Activated CD8-positive, alpha-beta T cell treated with anti-CD3 and anti-CD28 coated beads for 36 hours (primary cell): ENCODE results near the gene HSDL1. TPM values are rescaled to one million over a fixed set of nuclear protein-coding genes. Genes with fewer than 3 reads are reported as not detected.

Experiments
- ATAC-seq: fragments of 200-7000 bp; cut with Tn5 transposase; one replicate; pipeline ENCODE4 v1.10.0; 2021; ENCODE audit warnings: mild to moderate bottlenecking, moderate library complexity
- CTCF ChIA-PET: fragments of 350-600 bp; sonication (Branson Sonifier 250); formaldehyde crosslinking; loops from one replicate; lab custom pipeline; 2021; ENCODE audit warnings: antibody characterized with exemption; lab: Charles Lee
- POLR2A ChIA-PET: fragments of 350-600 bp; sonication (Branson Sonifier 250); formaldehyde crosslinking; loops from one replicate; lab custom pipeline; 2021; ENCODE audit warnings: antibody characterized with exemption; lab: Charles Lee
- DNase-seq: peaks from one replicate; pipeline ENCODE4 v3.0.0-alpha.2; 2020
- H3K27ac Mint-ChIP-seq: one replicate; pipeline ENCODE4 v1.8.0; 2021; ENCODE audit warnings: mild to moderate bottlenecking, mixed read lengths
- H3K27me3 Mint-ChIP-seq: one replicate; pipeline ENCODE4 v1.8.0; 2021; ENCODE audit warnings: mixed read lengths
- H3K36me3 Mint-ChIP-seq: one replicate; pipeline ENCODE4 v1.8.0; 2021; ENCODE audit warnings: low read depth, mixed read lengths
- H3K4me1 Mint-ChIP-seq: one replicate; pipeline ENCODE4 v1.8.0; 2021; ENCODE audit warnings: low read depth, mixed read lengths
- H3K4me3 Mint-ChIP-seq: one replicate; pipeline ENCODE4 v1.8.0; 2021; ENCODE audit warnings: mild to moderate bottlenecking, moderate library complexity, mixed read lengths
- H3K9me3 Mint-ChIP-seq: one replicate; pipeline ENCODE4 v1.8.0; 2021; ENCODE audit warnings: mixed read lengths
- intact Hi-C: fragments of 100-400 bp; cut with micrococcal nuclease; formaldehyde crosslinking; loops from one replicate; pipeline ENCODE4 v1.10.0; 2022
- total RNA-seq, 2 experiments: library from RNA; stranded (reverse); gene quantifications; one replicate each; pipeline ENCODE4 v1.2.3, GENCODE V29; 2021
- TF ChIP-seq, protein P1 (sequence below): fragments of 200-600 bp; IDR thresholded peaks from one replicate; pipeline ENCODE4 v1.8.0; 2022; ENCODE audit warnings: antibody characterized with exemption, mild to moderate bottlenecking

HSDL1 gene
- total RNA-seq, 2 experiments from 2014 or later, result 11.1 to 11.8 TPM

DNA sequence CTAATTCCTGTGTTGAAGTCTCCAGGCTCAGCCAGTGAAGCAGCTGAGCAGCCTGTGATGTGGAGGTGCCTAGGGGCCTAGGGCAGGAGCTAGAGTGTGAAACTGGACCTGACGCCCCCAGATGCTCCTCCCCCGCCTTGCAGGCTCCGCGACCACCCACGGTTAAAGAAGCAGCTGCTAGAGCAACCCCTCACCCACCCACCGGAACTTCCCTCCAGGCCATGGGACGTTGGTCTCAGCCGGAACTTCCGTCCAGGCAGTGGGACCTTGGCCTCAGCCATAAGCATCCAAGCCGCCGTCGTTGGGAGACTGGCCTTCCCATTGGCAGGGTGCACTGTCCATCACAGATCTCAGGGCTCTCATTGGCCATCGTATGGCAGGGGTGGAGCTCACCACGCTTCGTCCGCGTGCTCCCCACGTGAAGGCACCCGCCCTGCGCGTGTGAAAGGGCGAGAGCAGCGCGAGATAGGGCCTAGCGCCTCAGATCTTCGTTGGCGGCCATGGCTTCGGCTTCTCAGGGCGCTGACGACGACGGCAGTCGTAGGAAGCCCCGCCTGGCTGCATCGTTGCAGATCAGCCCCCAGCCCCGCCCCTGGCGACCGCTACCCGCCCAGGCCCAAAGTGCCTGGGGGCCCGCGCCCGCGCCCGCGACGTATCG lies 45.9 kb upstream of the HSDL1 start, which contains the start of gene ADAD2:
Gene ADAD2 (plus strand): TSS at position 427 of the 658 bp plus-strand sequence. CDS start 74 bp downstream, at position 501.
- ATAC-seq, result no peak
- ChIA-PET CTCF (interaction anchor here (1.0 to 7.8 kb wide), 2 partner anchors 16 to 103 kb away, joined by 4 to 102 read pairs; no protein-coding TSS in a partner anchor), POLR2A (interaction anchor here (1.0 kb wide), 1 partner anchor 13 kb away, joined by 3 read pairs; no protein-coding TSS in a partner anchor)
- peak; percentile 20 for DNase-seq
- H3K4me1 Mint-ChIP-seq, result peaks cover 16% of the 10 kb centered on the region
- H3K27ac Mint-ChIP-seq, result no peak within 1 kb of the TSS
- no peak within 1 kb of the TSS for H3K4me3 Mint-ChIP-seq
- TF ChIP-seq, protein P1, sequence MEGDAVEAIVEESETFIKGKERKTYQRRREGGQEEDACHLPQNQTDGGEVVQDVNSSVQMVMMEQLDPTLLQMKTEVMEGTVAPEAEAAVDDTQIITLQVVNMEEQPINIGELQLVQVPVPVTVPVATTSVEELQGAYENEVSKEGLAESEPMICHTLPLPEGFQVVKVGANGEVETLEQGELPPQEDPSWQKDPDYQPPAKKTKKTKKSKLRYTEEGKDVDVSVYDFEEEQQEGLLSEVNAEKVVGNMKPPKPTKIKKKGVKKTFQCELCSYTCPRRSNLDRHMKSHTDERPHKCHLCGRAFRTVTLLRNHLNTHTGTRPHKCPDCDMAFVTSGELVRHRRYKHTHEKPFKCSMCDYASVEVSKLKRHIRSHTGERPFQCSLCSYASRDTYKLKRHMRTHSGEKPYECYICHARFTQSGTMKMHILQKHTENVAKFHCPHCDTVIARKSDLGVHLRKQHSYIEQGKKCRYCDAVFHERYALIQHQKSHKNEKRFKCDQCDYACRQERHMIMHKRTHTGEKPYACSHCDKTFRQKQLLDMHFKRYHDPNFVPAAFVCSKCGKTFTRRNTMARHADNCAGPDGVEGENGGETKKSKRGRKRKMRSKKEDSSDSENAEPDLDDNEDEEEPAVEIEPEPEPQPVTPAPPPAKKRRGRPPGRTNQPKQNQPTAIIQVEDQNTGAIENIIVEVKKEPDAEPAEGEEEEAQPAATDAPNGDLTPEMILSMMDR, result no peak
- no peaks in the 10 kb centered on the region for H3K9me3 Mint-ChIP-seq
- H3K27me3 Mint-ChIP-seq, result no peaks in the 10 kb centered on the region
- intact Hi-C loops, result no loop called here
- peaks cover 3% of the 10 kb centered on the region for H3K36me3 Mint-ChIP-seq

DNA sequence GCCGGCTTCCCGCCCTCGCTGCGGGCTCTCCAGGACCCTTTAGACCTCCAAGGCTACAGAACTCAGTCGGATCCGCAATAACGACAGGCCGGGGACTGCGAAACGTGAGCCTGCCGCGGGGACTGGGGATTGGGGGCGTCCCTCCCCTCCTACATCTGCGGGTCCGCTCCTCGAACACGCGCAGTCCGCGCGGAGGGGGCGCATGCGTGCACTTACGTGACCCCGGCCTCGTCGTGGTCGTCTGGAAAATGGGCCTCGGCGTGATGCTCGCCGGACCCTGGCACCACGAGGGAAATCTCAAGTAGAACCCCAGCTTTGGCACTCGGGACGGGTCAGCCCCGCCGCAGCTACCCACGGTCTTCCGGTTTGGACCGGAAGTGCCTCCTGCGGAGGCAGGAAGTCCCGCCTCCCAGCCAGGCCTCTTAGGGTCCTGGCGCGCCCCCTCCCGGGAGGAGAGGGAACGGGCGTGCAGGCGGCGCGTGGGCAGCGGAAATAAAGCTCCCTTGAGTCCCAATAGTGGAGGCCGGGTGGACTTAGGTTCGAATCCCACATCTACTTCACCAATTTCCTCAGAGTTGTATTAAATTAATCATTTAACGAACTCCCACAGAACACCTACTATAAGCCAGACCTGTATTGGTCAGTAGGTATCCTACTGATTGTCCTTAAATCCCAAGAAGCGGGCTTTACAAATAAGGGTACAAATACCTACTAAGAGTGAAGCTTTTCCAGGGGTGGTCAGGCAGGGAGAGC lies 41.9 kb upstream of the HSDL1 start, which contains the start of gene TAF1C:
Gene TAF1C (minus strand): TSS at position 373 of the 753 bp plus-strand sequence. CDS start 2,069 bp downstream, outside the sequence.
- ATAC-seq (peak; percentile 98), DNase-seq (peak; percentile 97)
- TF ChIP-seq, protein P1, result peak; percentile 86
- CTCF ChIA-PET, result interaction anchor here (0.6 to 7.8 kb wide), 38 partner anchors 10 to 378 kb away, joined by 3 to 102 read pairs (median 4); partner anchors contain the start of genes DNAAF1, HSDL1, MBTPS1 and OSGIN1
- intact Hi-C loops, result loop anchor here (5.0 kb wide), 1 partner anchor 100 kb away; no protein-coding TSS in a partner anchor
- POLR2A ChIA-PET, result interaction anchor here (1.2 to 2.5 kb wide), 2 partner anchors 71 to 98 kb away, joined by 4 to 10 read pairs; partner anchors contain the start of gene MBTPS1
- peak within 1 kb of the TSS; percentile 94 for H3K4me3 Mint-ChIP-seq
- peaks cover 19% of the 10 kb centered on the region for H3K36me3 Mint-ChIP-seq
- no peaks in the 10 kb centered on the region for H3K9me3 Mint-ChIP-seq
- H3K27ac Mint-ChIP-seq, result peak within 1 kb of the TSS; percentile 95
- H3K27me3 Mint-ChIP-seq, result no peaks in the 10 kb centered on the region
- peaks cover 14% of the 10 kb centered on the region for H3K4me1 Mint-ChIP-seq

DNA sequence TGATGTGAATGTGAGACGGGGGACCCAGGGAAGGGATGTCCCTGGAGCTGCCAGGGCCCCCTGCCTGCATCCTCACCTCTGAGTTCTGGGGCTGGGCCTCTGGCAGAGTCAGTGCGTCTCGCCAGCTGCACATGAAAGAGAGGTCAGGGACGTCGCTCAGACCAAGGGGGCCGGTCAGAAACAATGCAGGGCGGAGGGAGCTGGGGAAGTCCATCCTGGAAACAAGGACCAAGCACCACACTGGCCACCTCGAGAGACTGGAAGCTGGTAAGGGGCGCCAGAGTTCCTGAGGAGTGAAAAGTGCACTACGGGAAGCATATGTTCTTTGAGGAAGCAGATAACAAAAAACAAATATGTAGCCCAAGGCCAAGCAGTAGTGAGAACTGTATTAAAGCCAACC lies 39.8 kb upstream of the HSDL1 start:
- H3K4me1 Mint-ChIP-seq, result peaks cover 14% of the 10 kb centered on the region
- H3K4me3 Mint-ChIP-seq, result peak overlapping the region; percentile 94
- no peak overlapping the region for H3K27ac Mint-ChIP-seq
- intact Hi-C loops, result loop anchor here (5.0 kb wide), 1 partner anchor 97 kb away; no protein-coding TSS in a partner anchor
- no peak for ATAC-seq
- ChIA-PET POLR2A (no interaction called here), CTCF (interaction anchor here (4.5 to 7.8 kb wide), 2 partner anchors 8 to 97 kb away, joined by 54 to 102 read pairs; no protein-coding TSS in a partner anchor)
- DNase-seq, result no peak
- no peaks in the 10 kb centered on the region for H3K9me3 Mint-ChIP-seq
- TF ChIP-seq, protein P1, result no peak
- H3K27me3 Mint-ChIP-seq, result no peaks in the 10 kb centered on the region
- H3K36me3 Mint-ChIP-seq, result peaks cover 22% of the 10 kb centered on the region

DNA sequence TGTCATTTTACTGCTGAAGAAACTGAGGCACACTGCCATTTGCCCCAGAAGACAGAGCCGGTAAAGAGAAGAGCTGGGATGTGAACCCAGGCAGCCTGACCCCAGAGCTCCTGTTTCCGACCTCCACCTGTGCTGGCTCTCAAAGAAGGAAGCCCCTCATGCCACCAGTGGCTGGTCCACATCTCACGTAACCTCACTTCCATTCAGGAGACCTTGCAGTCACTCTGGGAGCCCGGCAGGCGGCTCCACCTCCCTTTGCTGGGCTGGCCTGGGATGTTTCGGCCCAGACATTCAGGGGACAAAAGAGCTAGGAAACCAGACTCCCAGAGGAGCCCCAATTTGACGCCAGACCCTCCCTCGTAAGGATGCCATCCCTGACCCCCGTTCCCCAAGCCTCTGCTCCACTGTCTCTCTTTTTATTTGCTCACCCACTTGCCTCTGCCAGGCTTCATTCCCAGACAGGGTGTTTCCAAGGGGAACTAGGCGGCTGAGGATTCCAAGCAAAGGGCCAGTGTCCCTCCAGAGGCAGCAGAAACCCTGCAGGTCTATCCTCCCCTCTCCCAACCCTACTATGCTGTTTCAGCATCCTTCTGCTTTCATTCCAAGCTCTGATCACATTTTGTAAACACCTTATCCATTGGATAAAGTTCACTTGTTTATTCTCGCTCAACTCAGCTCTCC lies 39.1 kb upstream of the HSDL1 start:
- Mint-ChIP-seq H3K4me3 (no peak overlapping the region), H3K4me1 (peaks cover 14% of the 10 kb centered on the region), H3K27me3 (no peaks in the 10 kb centered on the region), H3K36me3 (peaks cover 22% of the 10 kb centered on the region), H3K9me3 (no peaks in the 10 kb centered on the region), H3K27ac (no peak overlapping the region)
- intact Hi-C loops, result no loop called here
- POLR2A ChIA-PET, result interaction anchor here (0.6 to 1.0 kb wide), 3 partner anchors 68 to 547 kb away, joined by 3 to 4 read pairs (median 3); no protein-coding TSS in a partner anchor
- ATAC-seq, result no peak
- CTCF ChIA-PET, result interaction anchor here (4.5 to 7.8 kb wide), 2 partner anchors 7 to 96 kb away, joined by 54 to 102 read pairs; no protein-coding TSS in a partner anchor
- DNase-seq, result no peak
- TF ChIP-seq, protein P1, result no peak
